ENCODE measurements around the gene CNTN5.

The CNTN5 gene

DNA sequence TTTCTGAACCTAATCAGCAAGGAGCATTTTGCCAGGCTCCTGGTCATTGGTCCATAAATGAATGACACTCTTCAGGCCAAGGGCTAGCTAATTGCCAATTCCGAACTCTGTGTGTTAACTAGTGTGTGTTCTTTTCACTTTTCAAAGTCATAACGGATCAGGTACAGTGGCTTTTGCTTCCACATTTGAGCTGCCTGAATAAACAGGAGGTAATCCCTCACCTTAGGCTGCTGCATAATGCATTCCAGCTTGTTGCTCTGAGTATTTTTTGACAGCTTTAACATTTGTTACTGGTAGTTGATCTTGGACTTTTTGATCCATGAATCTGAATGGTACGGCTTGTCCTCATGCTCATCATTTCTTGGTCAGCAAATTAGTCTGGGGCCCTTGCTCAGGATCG is 485.1 kb downstream of the CNTN5 start:
- no peak for DNase-seq (ENCODE audit: low read depth in 2 of 2)

DNA sequence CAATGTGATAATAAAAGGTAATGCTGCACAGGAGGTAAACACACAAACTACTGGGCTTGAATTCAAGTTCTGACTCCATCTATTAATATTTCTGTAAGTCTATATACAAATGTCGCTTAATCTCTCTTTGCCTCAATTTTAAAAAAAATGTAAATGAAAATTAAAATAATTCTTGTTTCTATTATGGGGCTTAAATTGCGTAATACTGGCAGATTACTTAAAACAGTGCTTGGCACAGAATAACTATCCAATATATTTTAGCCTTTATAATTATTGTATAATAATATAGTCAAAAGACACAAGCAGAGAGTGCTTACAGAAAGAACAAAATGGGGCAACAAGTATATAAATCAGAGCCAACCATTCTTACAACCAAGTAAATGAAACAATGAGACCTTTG is 489.1 kb downstream of the CNTN5 start:
- DNase-seq (ENCODE audit: low read depth in 2 of 2) = no peak

DNA sequence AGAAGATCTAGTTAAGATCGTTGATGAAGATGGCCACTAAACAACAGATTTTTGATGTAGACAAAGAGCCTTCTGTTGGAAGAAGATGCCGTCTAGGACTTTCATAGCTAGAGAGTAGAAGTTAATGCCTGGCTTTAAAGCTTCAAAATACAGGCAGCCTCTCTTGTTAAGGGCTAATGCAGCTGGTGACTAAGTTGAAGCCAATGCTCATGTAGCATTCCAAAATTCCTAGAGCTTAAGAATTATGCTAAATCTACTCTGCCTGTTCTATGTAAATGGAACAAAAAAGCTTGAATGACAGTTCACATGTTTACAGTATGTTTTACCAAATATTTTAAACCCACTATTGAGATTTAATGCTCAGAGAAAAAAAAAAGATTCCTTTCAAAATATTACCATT is 492.6 kb downstream of the CNTN5 start:
- DNase-seq (ENCODE audit: low read depth in 2 of 2) = no peak

DNA sequence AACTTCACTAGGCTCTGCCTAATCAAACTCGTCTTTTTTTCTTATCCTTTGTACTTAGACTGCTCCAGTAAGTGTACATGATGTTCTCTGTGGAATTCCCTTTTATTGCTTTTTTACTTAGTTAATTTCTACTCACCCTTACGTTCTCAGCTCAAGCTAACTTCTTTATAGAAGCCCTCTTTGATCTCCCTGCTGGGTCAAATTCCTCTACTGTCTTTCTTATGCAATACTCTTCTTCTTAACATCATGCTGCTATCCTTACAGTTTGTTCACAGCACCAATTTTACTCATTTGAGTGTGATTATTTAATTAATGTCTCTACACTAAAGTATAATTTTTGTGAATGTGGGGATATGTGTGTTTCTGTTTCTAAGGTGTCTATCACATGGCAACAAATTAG is 498.3 kb downstream of the CNTN5 start:
- no peak for DNase-seq (ENCODE audit: low read depth in 2 of 2)

DNA sequence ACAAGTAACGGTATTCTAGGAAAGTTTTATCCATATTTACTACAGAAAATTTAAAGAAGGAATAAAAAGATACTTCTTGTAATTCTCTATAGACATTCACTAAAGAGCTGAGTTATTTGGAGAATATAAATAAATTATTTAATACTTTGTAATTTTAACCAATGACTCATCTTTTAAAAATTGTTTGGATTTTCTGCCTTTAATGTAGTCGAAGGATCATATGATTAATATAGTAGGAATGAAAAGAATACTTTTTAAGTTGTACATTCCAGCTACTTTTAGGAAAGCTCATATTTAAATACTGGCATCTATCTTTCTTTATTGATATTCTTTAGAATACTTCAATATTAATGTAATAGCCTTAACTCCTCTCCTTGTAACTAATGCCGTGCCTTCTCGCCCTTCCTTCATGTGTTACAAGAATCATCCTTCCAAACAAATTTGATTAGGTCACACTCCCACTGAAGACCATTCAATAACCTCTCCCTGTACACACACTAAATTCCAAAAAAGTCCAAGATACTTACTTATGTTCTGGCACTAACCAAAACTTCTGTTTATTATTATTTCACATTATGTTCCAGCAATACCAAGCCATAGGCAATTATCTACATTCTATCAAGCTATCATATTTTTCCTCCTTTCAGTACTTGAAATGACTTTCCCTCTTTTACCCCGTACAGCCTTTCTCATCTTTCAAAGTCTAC is 501.9 kb downstream of the CNTN5 start:
- DNase-seq (ENCODE audit: low read depth in 2 of 2) = no peak

DNA sequence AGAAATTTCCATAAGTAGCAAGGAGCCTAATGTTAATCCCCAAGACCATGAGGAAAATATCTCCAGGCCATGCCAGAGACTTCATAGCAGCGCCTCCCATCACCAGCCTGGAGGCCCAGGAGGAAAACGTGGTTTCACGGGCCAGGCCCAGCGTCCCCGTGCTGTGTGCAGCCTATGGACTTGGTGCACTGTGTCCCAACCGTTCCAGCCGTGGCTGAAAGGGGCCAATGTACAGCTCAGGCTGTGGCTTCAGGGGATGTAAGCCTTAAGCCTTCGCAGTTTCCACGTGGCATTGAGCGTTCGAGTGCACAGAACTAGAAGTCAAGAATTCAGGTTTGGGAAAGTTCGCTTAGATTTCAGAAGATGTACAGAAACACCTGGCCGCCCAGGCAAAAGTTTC is 510.7 kb downstream of the CNTN5 start:
- DNase-seq (ENCODE audit: low read depth in 2 of 2) = no peak

DNA sequence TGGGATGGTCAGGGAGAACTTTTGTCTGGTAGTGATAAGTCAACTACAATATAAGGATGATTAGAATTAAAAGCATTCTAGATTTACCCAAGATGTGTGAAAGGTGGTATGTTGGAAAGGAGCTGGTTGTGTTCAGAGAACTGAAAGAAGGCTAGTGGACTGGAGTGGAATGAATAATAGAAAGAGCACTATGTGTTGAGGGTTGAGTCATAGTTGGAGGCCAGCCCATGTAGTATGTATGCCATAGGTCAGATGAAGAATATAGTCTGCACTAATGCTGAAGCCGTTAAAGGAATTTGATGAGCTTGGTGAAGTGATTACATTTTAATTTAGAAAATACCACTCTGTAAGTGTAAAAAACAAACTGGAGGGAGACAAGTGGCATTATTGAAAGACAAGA is 514.1 kb downstream of the CNTN5 start:
- no peak for DNase-seq (ENCODE audit: low read depth in 2 of 2)

DNA sequence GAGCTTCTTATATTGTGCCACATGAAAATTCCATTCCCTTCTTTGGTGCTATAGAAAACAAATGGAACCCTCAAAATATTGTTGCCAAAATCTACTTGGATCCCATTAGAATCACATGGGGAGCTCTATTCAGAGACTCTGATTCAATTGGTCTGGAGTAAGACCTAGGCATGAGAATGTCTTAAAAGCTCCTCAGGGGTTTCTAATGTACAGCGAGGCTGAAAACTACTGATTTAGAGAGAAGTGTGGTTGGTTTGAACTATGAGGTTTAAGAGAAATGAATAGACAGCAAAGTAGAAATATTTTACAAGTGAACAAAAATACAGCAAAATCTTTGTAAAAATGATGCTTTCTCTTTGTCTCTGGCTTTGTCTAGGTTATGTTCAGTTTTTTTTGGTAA is 514.7 kb downstream of the CNTN5 start:
- DNase-seq (ENCODE audit: low read depth in 2 of 2) = no peak

DNA sequence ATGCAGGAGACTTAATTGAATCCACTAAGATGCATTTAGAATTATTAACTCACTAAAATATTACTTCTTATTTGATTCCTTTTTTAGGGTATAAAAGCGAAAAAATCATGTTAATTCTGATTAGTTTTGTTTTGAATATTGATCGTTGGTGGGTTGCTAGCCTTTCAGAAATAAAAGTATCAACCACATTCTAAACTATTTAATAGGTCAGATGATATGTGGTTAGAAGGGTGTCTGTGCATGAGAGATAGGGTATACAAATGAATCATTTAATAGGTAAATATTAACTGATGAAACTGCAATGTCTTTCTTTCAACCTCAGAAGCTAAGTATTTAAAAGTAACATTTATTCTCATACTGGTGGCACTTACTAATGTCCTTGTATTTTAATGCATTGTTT is 515.1 kb downstream of the CNTN5 start:
- DNase-seq (ENCODE audit: low read depth in 2 of 2) = no peak

DNA sequence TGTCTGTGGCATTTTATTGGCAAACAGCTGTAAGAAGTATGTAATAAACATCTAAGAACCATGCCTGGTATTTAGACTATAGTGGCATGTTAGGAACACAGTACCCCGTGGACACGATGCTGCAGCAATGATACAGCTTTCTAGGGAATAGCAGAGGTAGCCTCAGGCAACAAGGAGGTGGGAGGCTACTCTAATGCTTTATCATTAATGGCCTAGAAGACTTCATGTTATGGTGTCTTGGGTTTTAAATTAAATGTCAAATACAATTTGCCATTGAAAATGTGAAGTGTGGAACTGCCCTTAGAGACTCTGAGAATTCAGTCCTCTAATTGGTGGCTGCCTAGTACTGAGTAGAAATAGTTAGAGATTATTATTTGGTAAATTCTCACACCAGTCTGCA is 516.9 kb downstream of the CNTN5 start:
- DNase-seq (ENCODE audit: low read depth in 2 of 2) = no peak

DNA sequence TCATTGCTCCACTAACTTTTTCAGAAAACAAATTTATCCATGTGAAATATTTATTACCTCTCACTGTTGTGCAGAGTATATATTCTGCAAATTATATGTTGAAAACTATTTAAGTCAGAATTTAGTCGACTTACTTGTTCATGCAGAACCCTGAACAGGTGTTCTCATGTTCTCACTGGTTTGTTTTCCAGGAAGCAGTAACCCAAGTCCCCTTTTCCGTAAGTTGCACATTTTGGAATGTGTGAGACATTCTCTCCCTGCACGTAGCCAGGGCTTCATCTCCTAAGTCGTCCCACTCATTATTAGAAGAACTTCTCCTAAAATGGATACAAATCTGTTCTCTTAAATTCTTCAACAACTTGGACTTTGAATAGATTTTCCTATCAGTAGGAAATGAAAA is 524.9 kb downstream of the CNTN5 start:
- no peak for DNase-seq (ENCODE audit: low read depth in 2 of 2)

DNA sequence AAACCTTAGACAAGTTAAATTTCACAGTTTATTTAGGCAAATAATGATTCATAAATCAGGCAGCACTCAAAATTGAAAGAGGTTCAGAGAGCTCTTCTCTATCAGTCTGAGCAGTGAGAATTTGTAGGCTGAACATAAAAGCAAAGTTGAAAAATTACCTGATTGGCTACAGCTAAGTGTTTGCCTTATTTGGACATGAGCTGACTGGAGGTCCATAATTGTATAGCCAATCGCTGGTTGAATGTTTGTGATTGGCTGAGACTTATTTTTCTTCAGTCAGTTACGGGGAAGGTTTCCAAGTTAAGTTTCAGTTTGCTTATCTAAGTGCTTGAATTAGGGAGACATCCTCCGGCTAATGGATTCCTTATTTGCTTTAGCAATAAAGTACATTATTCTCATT is 527.5 kb downstream of the CNTN5 start:
- no peak for DNase-seq (ENCODE audit: low read depth in 2 of 2)

DNA sequence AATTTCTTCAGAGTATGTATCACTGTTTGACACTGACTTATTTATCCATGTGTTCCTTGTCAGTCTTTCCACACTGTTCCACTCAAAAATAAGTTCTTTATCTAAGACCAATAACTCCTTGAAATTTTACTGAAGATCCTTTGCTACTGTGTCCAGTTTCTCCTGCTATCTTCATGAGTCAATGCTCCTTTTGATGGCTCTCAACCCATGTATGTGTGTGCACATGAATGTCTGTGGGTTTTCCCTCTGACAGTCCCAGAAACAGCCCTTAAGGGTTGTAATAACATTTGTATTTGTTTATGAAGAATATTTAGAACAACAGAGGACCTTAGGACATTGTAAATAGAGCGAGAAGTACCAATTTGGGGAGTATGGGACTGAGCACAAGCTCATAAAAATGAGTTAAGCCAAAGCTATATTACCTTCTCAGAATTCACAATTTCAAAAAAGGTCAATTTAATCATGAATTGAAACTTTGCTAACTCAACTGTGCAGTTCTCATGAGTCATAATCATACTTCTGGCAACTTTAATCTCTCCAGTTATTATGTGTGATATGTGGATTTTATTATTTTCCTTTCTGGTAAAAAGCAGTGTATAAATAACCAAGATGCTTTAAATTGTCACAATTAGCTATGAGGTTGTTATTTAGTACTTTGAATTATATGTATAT is 533.6 kb downstream of the CNTN5 start:
- DNase-seq (ENCODE audit: low read depth in 2 of 2) = no peak

DNA sequence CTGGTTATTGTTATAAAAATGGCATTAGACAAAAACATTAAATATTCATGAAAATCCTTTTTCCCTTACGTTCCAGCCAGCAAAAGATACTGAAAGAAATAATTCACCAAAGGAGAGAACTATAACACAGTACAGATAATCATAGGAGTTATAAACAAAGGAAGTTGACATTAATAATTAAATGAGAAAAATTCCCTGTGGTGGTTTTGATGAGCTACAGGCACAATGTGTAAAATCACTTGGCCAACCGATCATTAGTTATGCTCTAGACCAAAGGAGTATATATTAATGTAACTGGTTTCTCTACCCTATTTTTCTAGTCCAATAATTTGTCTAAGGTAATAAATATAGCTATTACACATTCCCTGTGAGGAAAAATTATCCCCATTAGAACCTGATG is 534.7 kb downstream of the CNTN5 start:
- DNase-seq (ENCODE audit: low read depth in 2 of 2) = no peak

DNA sequence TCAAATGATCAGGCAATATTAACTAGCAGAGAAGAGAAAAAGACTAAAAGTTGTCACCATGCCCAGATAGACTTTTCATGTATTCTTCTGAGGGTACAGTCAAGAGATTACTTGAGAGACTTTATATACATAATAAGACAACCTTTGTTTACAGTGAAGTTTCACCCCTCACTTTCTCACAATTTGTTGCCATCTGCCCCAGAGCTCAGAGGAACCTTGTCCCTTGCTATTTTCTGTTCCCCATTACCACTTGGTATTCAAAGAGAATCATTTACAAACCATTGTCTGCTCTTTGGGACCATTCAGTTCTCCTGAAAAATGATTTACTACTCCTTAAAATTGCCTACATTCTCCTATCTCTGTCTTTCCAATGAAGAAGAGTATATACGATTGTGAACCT is 544.6 kb downstream of the CNTN5 start:
- no peak for DNase-seq (ENCODE audit: low read depth in 2 of 2)

DNA sequence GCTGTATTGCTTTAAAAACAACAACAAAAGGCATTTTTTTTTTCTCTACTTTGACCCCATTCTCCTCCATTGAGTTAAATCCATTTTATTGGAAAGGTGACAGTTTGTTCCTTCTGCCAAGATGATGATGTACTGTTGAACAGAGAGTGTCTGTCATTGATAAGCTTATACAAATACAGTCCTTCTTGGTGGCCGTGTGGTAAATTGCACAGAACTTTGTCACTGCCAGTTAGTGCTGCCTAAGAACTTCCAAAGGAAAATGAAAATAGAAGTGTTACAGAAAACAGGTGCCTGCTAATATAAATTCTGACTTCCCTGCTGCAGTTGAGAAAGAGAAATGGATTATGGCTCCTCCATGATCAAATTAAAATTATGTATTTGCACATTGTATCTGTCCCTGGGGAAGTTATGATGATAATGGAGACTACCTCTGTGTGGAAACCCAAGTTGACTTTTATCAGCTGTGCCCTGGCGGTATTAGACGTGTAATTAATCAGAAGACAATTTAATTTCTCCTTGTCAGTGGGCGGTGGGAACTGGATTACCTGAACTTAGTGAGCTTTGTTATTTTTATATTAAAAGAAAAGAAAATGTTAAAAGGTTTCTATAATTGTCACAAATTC is 546.7 kb downstream of the CNTN5 start:
- DNase-seq (ENCODE audit: low read depth in 2 of 2) = no peak

DNA sequence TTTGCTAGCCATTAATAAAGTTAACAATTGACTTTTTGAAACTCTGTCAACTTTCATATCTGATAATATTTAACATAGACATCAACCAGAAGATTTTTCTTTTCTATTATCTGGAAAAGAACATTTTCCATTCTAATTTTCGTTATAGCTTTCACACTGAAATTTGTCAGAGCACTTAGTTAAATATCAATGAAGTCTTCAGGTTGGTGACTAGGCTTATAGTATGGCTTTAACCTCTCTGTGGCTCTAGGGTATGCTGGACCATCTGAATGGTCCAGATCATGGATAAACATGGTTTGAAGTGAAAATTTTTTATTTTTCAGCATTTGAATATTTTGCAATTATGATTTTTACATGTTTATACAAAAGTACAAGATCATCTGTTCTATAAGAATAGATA is 548.1 kb downstream of the CNTN5 start:
- no peak for DNase-seq (ENCODE audit: low read depth in 2 of 2)

DNA sequence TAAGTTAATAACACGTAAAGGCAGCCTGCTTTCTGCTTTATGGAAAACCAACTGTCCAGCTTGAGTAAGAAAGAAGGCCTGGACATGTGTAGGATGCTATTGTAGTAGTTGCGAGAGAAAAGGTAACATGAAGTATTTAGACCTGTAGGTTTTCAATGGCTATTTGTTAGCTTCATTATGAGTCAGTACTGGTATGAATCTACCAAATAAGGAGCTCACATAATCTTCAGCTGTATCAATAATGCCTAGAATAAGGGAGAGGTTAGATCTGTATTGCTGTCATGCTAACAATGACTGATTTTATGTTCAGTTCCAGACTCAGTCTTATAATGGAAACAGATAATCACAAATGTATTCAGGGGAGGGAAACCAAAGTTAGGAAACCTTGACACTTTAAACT is 550.3 kb downstream of the CNTN5 start:
- no peak for DNase-seq (ENCODE audit: low read depth in 2 of 2)

DNA sequence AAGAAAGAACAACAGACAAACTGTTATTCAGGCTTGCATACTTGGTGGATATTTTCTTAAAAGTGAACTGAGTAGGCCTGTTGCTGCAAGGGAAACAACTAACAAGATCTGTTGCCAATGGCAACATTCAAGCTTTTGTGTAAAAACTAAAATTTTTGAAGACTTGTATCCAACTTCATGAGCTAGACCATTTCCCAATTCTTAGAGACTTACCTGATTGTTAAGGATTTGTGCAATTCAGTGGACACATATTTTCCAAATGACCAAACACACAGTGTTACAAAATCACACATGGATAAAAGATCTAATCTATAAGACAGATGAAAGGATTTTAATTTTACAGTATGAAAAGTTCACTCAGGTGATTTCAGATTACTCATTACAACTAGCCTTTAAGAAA is 564.1 kb downstream of the CNTN5 start:
- DNase-seq (ENCODE audit: low read depth in 2 of 2) = no peak

DNA sequence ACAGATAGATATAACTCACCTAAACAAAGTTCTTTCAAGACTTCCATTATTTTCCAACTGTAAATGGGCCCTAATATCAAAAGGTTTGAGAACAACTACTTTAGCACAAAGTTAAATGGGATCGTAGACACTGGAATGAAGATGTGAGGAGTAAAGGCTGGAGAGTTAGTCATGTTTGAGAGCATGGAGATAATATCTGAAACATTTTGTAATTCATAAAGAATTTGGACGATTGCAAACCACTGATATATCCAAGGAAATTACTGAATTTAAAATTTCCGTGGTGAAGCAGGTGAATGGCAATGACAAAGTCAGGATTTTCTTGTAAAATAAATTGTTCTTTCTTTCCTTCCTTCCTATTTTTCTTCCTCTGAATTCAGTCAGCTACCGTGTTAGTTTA is 564.9 kb downstream of the CNTN5 start:
- no peak for DNase-seq (ENCODE audit: low read depth in 2 of 2)

DNA sequence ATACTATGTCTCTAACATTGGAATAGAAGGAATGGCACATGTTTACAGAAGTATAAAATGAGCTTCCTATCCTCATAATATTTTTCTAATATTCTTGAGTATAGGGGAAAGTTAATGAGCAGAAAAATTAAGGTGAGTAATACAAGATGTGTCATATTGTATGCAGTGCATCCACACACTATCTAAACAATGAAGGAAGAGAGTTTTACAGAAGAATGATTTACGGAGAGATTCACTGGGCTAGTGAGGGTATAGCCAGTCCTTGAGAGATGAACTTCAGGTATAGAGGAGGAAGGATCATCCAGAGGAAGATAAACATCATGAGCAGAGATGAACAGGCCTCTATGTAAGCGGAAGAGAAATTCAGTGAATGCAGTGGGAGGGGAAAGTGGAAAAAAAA is 569.0 kb downstream of the CNTN5 start:
- DNase-seq (ENCODE audit: low read depth in 2 of 2) = no peak

DNA sequence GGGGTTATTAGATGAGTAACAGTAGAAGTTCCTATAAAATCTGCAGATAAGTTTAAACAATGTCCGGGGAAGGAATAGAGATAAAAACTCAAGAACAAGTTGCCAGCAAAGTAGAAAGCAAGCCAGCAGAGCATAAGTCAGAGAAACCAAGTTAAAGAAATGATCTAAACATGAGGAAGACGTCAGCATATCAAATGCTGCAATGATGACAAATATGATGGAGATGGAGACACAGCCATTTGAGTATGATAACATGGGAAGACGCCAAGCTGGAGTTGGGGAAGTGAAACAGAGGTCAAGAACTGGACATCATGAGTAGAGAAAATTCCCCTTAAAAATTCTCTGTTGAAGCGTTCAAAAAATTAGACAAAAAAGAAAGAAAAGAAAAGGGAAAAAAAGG is 571.5 kb downstream of the CNTN5 start:
- DNase-seq (ENCODE audit: low read depth in 2 of 2) = no peak

DNA sequence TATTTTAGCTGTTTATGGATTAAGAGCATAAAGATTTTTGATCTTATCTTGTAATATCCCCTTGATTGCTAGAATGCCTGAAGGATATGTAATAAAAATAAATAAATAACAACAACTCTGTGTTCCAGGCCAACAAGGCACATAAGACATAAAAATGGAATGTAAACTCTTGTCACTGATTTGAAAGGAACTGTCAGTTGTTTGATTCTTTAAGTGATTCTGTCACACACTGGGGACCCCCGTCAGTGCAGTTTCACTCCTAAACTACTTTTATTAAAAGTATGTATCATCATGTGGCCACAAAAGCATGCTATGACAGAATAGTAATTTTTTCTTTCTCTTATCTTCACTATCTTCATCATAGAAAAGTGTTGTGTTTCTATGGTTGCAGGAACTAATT is 572.4 kb downstream of the CNTN5 start:
- DNase-seq (ENCODE audit: low read depth in 2 of 2) = no peak

DNA sequence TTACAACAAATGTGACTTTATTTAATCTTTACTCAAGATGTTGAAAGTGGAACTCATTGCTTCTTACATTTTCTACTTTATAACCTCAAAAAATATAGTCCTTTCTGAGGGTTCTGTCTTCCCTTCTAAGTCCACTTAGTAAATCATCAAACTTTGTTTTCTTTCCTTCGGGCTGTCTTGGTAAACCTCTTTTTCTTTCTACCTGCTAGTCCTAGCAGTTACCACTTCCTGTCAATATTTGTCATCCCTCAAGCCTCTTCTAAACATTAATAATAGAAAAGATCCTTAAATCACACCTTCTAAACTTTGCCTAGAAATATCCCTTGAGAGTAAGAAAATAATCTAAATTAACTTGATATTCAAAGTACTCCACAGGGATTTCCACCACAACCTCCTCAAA is 580.4 kb downstream of the CNTN5 start:
- no peak for DNase-seq (ENCODE audit: low read depth in 2 of 2)
